NCI-H345 treated with DMSO at 0.1 percent for 48 hours (cell line): ENCODE results near the gene NUDT3.
"Not testable (repeated sequence)": the region's sequence is repeated elsewhere in the genome, so short reads cannot be mapped to it uniquely, and the experiment has no call there.

Source experiments
- DNase-seq: peaks from one replicate; lab custom pipeline; 2025; ENCODE audit not compliant: unreplicated experiment; lab: John Stamatoyannopoulos, UW

Gene NUDT3

GRCh38 chr6:34346175-34347119, 46.0 kb downstream of the NUDT3 start:
- no peak for DNase-seq

- DNase-seq, result no peak
Observed at GRCh38 chr6:34343806-34344205, 48.7 kb downstream of the NUDT3 start.

- DNase-seq, result no peak
Observed at GRCh38 chr6:34342247-34342646, 50.2 kb downstream of the NUDT3 start.

GRCh38 chr6:34341481-34341971, 50.9 kb downstream of the NUDT3 start:
- DNase-seq, result no peak

GRCh38 chr6:34340906-34341480, 51.5 kb downstream of the NUDT3 start:
- no peak for DNase-seq

- DNase-seq, result no peak
Observed at GRCh38 chr6:34340394-34340793, 52.1 kb downstream of the NUDT3 start.

- DNase-seq, result no peak
Observed at GRCh38 chr6:34339971-34340370, 52.5 kb downstream of the NUDT3 start.

GRCh38 chr6:34339432-34339831, 53.0 kb downstream of the NUDT3 start:
- no peak for DNase-seq

- no peak for DNase-seq
Observed at GRCh38 chr6:34338811-34339210, 53.7 kb downstream of the NUDT3 start.

- DNase-seq, result no peak
Observed at GRCh38 chr6:34338377-34338776, 54.1 kb downstream of the NUDT3 start.

GRCh38 chr6:34334796-34335416, 57.6 kb downstream of the NUDT3 start:
- no peak for DNase-seq

GRCh38 chr6:34333858-34334257, 58.6 kb downstream of the NUDT3 start:
- no peak for DNase-seq

GRCh38 chr6:34332251-34333198, 59.9 kb downstream of the NUDT3 start:
- DNase-seq, result no peak

GRCh38 chr6:34331371-34332050, 61.0 kb downstream of the NUDT3 start:
- DNase-seq, result no peak

- not testable (repeated sequence) for DNase-seq
Observed at GRCh38 chr6:34329814-34330213, 62.7 kb downstream of the NUDT3 start.

GRCh38 chr6:34328969-34329368, 63.5 kb downstream of the NUDT3 start:
- DNase-seq, result no peak

GRCh38 chr6:34327313-34328205, 64.9 kb downstream of the NUDT3 start:
- not testable (repeated sequence) for DNase-seq

- no peak for DNase-seq
Observed at GRCh38 chr6:34325633-34326032, 66.8 kb downstream of the NUDT3 start.
